ENCODE measurements around the gene CDYL2. TPM values are rescaled to one million over a fixed set of nuclear protein-coding genes. Genes with fewer than 3 reads are reported as not detected.

CDYL2 gene
- total RNA-seq, 1 donor from 2014 or later: 3.4 TPM

DNA sequence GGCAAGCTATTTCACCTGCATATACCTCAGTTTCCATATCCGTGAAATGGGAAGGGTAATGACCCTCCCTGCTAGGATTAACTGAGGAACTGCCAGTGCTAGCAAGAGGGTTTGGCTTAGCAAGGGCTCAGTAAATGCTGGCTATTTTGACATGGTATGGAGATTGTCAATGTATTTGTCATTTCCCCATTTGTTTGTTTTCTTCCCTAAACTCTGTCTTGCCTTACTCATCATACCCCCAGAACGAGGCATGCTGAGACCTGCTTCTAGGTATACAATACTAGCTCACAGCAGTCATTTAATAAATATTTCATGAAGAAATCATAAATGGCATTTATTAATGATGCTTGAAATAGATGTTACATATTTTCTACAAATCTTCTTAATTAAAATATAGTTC is 139.6 kb downstream of the CDYL2 start:
- ChIA-PET CTCF (no interaction called here), POLR2A (no interaction called here)
- Mint-ChIP-seq H3K27ac (no peak overlapping the region), H3K4me3 (no peak overlapping the region), H3K36me3 (ENCODE audit: low read depth) (no peaks in the 10 kb centered on the region), H3K4me1 (peaks cover 10% of the 10 kb centered on the region), H3K27me3 (peaks cover 10% of the 10 kb centered on the region), H3K9me3 (peaks cover 10% of the 10 kb centered on the region)
- intact Hi-C loops (cut with micrococcal nuclease): no loop called here
- no peak for DNase-seq
- no peak for ATAC-seq (ENCODE audit: low read depth)
- TF ChIP-seq CTCF (IDR thresholded peaks at IDR 0.05): no peak

DNA sequence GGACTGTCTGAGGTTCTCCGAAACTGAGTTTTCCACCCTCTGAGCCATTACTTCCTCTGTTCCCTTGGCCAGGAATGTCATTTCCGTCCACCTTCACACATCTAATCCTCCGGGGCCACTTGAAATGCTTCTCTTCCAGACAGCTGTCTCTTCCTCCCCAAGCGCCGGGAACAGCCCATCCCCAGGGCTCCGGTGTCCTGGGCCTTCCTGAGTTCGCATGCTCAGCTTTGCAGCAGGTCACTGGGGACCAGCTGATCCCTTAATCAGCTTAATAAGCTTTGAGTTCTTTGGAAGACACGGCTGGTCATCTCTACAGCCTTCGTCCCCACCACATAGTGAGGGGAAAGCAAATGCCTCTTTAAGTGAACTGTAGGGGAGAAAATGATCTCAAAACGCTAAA is 140.2 kb downstream of the CDYL2 start:
- no peak overlapping the region for H3K4me3 Mint-ChIP-seq
- intact Hi-C loops (cut with micrococcal nuclease): no loop called here
- POLR2A ChIA-PET: no interaction called here
- H3K36me3 Mint-ChIP-seq (ENCODE audit: low read depth): no peaks in the 10 kb centered on the region
- peaks cover 10% of the 10 kb centered on the region for H3K27me3 Mint-ChIP-seq
- CTCF ChIA-PET: no interaction called here
- no peak for TF ChIP-seq CTCF (IDR thresholded peaks at IDR 0.05)
- H3K9me3 Mint-ChIP-seq: peaks cover 10% of the 10 kb centered on the region
- ATAC-seq (ENCODE audit: low read depth): no peak
- DNase-seq: no peak
- H3K4me1 Mint-ChIP-seq: peaks cover 5% of the 10 kb centered on the region
- no peak overlapping the region for H3K27ac Mint-ChIP-seq

DNA sequence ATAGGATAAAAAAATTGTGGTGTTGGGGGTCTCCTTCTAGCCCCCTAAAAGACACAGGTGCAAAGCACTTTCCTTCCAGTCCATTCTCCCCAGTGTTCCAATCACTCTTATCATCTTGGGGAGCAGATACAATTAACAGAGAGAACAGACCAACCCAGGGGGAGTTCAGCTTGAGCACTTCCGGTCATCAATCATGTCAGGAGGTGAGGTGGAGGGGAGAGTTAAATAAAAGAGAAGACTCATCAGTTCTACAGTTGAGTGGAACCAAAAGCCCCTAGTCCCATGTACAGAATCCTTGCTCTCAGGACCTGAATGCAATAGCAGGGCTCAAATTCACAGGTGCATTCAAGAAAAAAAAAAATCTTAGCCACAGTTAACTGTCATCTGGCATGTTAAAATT is 141.3 kb downstream of the CDYL2 start:
- no peak overlapping the region for H3K27ac Mint-ChIP-seq
- no peak for TF ChIP-seq CTCF (IDR thresholded peaks at IDR 0.05)
- H3K27me3 Mint-ChIP-seq: peaks cover 10% of the 10 kb centered on the region
- intact Hi-C loops (cut with micrococcal nuclease): no loop called here
- ATAC-seq (ENCODE audit: low read depth) (no peak), DNase-seq (no peak)
- POLR2A ChIA-PET: no interaction called here
- H3K36me3 Mint-ChIP-seq (ENCODE audit: low read depth): no peaks in the 10 kb centered on the region
- CTCF ChIA-PET: no interaction called here
- no peak overlapping the region for H3K4me3 Mint-ChIP-seq
- H3K9me3 Mint-ChIP-seq: peaks cover 15% of the 10 kb centered on the region
- H3K4me1 Mint-ChIP-seq: no peaks in the 10 kb centered on the region

DNA sequence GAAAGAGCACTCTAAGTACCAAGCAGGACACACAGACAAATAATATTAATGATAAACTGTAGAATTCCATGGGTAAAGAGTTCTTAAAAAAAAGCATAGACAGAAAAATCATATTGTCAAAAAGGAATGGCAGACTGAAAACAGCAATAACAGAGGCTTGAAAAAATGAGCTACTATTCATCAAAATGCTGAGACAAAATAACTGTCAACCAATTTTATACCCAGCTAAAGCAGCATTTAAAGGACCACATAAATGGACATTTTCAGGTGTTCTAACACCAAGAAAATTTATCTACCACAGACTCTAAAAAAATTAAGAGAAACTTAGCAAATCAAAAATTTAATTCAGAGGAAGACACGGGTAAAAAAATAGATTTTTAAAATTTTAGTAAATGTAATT is 144.5 kb downstream of the CDYL2 start:
- Mint-ChIP-seq H3K4me1 (peaks cover 12% of the 10 kb centered on the region), H3K4me3 (no peak overlapping the region), H3K9me3 (peaks cover 15% of the 10 kb centered on the region), H3K36me3 (ENCODE audit: low read depth) (no peaks in the 10 kb centered on the region), H3K27ac (no peak overlapping the region), H3K27me3 (no peaks in the 10 kb centered on the region)
- ChIA-PET POLR2A (no interaction called here), CTCF (no interaction called here)
- TF ChIP-seq CTCF (IDR thresholded peaks at IDR 0.05): no peak
- intact Hi-C loops (cut with micrococcal nuclease): no loop called here
- ATAC-seq (ENCODE audit: low read depth) (no peak), DNase-seq (no peak)

DNA sequence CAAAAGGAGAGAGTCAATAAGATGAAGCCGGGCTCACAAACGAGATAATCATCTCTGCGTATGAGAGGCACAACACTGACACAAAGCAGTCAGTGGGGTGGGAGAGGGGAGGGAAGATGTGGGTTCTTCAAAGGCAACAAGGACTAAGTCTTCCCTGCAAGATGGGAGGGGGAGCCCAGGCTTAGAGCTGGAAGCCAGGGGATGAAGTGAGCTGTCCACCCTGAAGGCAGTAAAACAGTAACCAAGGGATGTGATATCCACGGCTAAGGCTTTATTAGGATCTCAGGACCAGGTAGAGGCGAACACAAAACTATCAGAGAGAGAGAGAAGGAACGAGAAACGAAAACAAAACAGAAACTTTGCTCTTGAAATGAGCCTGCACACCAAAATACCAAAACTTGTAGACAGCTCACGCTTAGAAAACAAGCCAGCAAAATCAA is 147.7 kb downstream of the CDYL2 start:
- ATAC-seq (ENCODE audit: low read depth): peak; percentile 34
- Mint-ChIP-seq H3K27ac (peak overlapping the region; percentile 26), H3K36me3 (ENCODE audit: low read depth) (no peaks in the 10 kb centered on the region), H3K27me3 (no peaks in the 10 kb centered on the region), H3K4me3 (peak overlapping the region; percentile 72), H3K4me1 (peaks cover 12% of the 10 kb centered on the region), H3K9me3 (peaks cover 15% of the 10 kb centered on the region)
- ChIA-PET POLR2A (no interaction called here), CTCF (no interaction called here)
- TF ChIP-seq CTCF (IDR thresholded peaks at IDR 0.05): no peak
- intact Hi-C loops (cut with micrococcal nuclease): no loop called here
- DNase-seq: no peak
